ENCODE data around the gene BACE2. TPM values are rescaled to one million over a fixed set of nuclear protein-coding genes. Genes with fewer than 3 reads are reported as not detected.

BACE2 gene
- total RNA-seq, 2 experiments from 2014 or later = not detected

DNA sequence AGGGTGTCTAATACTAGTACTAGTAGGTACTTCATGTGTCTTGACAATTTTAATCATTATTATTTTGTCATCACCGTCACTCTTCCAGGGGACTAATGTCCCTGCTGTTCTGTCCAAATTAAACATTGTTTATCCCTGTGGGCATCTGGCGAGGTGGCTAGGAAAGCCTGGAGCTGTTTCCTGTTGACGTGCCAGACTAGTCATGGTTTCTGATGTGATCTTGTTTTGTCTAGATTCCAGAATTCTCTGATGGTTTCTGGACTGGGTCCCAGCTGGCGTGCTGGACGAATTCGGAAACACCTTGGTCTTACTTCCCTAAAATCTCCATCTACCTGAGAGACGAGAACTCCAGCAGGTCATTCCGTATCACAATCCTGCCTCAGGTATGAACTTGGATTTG is 82.6 kb downstream of the BACE2 start:
- no peaks in the 10 kb centered on the region for H3K4me1 ChIP-seq (ENCODE audit: insufficient read depth, low read length, poor library complexity, severe bottlenecking)
- no peak overlapping the region for H2AFZ ChIP-seq (ENCODE audit: low read length)
- H3K27ac ChIP-seq (ENCODE audit: low read depth, low read length, poor library complexity, severe bottlenecking) = no peak overlapping the region
- H3K9me2 ChIP-seq (ENCODE audit: insufficient read depth, low read length) = no peaks in the 10 kb centered on the region
- POLR2A ChIA-PET = no interaction called here
- no peak for TF ChIP-seq EZH2phosphoT487 (IDR thresholded peaks at IDR 0.05; ENCODE audit: borderline replicate concordance, low read depth, low read length)
- TF ChIP-seq, protein P1, sequence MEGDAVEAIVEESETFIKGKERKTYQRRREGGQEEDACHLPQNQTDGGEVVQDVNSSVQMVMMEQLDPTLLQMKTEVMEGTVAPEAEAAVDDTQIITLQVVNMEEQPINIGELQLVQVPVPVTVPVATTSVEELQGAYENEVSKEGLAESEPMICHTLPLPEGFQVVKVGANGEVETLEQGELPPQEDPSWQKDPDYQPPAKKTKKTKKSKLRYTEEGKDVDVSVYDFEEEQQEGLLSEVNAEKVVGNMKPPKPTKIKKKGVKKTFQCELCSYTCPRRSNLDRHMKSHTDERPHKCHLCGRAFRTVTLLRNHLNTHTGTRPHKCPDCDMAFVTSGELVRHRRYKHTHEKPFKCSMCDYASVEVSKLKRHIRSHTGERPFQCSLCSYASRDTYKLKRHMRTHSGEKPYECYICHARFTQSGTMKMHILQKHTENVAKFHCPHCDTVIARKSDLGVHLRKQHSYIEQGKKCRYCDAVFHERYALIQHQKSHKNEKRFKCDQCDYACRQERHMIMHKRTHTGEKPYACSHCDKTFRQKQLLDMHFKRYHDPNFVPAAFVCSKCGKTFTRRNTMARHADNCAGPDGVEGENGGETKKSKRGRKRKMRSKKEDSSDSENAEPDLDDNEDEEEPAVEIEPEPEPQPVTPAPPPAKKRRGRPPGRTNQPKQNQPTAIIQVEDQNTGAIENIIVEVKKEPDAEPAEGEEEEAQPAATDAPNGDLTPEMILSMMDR (conservative IDR thresholded peaks at IDR 0.05; ENCODE audit: low read length) = no peak
- CTCF ChIA-PET (ENCODE audit: unreplicated experiment) = no interaction called here
- H3K4me3 ChIP-seq (ENCODE audit: low read depth, low read length, poor library complexity, severe bottlenecking) = no peak overlapping the region
- no TSS peak for BruUV-seq (replicated peaks)
- H3K4me2 ChIP-seq (ENCODE audit: low read length) = no peak overlapping the region
- intact Hi-C loops (cut with micrococcal nuclease; ENCODE audit: unreplicated experiment) = no loop called here
- no peaks in the 10 kb centered on the region for H4K20me1 ChIP-seq (ENCODE audit: insufficient read depth, low read length)
- H3K79me2 ChIP-seq (ENCODE audit: insufficient read depth, low read depth, low read length) = no peaks in the 10 kb centered on the region
- no peak for DNase-seq (ENCODE audit: low spot score)
- no peaks in the 10 kb centered on the region for H3K9me3 ChIP-seq (ENCODE audit: low read length)
- no peaks in the 10 kb centered on the region for H3K36me3 ChIP-seq (ENCODE audit: insufficient read depth, low read length)

DNA sequence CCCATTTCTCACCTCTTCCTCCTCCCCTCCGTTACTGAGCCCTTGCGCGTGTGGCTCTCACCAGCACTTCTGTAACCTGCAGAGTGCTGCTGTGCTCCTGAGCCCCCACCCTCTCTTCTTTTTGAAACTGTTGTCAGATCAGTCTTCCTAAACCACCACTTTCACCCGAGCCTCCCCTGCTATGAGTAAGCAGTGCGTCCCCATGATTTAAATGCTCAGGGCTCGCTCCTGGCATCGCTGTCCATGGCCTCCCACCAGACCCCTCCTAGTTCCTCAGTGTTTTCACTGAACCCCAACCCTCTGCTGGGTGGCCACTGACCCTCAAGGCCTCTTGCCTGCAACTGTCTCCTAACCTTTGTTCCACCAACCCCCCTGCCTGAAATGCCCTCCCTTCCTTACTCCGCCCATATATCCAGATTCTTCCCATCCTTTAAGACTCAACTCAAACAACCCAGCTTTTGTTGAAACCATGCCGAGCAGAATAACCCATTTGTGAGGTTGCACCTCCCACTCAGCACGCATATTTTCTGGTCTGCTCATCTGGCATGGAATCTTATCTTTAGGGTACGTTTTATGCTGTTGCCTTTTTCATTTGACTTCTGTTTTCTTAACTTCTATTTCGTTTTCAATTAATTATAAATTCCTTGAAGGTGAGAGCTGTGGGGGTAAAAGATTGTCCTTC is 84.1 kb downstream of the BACE2 start:
- Histone ChIP-seq H3K9me3 (ENCODE audit: low read length) (no peaks in the 10 kb centered on the region), H3K4me2 (ENCODE audit: low read length) (no peak overlapping the region), H3K36me3 (ENCODE audit: insufficient read depth, low read length) (no peaks in the 10 kb centered on the region), H2AFZ (ENCODE audit: low read length) (no peak overlapping the region), H4K20me1 (ENCODE audit: insufficient read depth, low read length) (no peaks in the 10 kb centered on the region), H3K27ac (ENCODE audit: low read depth, low read length, poor library complexity, severe bottlenecking) (no peak overlapping the region), H3K79me2 (ENCODE audit: insufficient read depth, low read depth, low read length) (no peaks in the 10 kb centered on the region), H3K4me1 (ENCODE audit: insufficient read depth, low read length, poor library complexity, severe bottlenecking) (no peaks in the 10 kb centered on the region), H3K9me2 (ENCODE audit: insufficient read depth, low read length) (no peaks in the 10 kb centered on the region), H3K4me3 (ENCODE audit: low read depth, low read length, poor library complexity, severe bottlenecking) (no peak overlapping the region)
- no peak for DNase-seq (ENCODE audit: low spot score)
- intact Hi-C loops (cut with micrococcal nuclease; ENCODE audit: unreplicated experiment) = no loop called here
- ChIA-PET CTCF (ENCODE audit: unreplicated experiment) (no interaction called here), POLR2A (interaction anchor here (0.9 kb wide), 1 partner anchor 11 kb away, joined by 3 read pairs; no protein-coding TSS in a partner anchor)
- TF ChIP-seq EZH2phosphoT487 (IDR thresholded peaks at IDR 0.05; ENCODE audit: borderline replicate concordance, low read depth, low read length) = no peak
- TF ChIP-seq, protein P1 (conservative IDR thresholded peaks at IDR 0.05; ENCODE audit: low read length) = no peak
- no TSS peak for BruUV-seq (replicated peaks)

DNA sequence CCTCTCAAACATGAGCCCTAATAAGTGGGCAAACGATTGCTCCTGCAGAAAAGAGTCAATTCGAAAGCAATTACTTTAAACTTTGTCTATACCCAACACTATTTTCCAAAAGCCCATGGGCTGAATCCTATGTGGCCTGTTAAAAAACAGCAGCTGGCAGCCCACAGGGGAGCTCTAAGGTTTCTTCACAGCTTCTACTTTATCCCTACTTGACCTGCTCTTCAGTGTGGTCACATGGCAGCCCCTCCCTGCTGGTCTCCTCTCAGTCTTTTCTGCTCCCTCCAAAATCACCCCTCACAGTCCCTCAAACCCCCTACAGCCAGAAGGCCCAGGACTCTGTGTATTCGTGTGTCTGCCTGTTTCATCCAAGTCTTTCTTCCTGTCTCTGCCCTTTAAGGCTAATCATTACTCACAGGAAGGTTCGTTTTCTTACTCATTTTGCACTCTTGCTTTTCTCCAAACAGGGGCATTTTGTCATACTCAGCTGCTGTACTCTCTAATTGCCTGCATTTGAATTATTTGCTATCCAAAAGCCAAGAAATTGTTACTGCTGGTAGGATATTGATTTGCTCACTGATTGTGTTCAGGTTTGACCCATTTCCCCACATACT is 86.2 kb downstream of the BACE2 start:
- no peak for DNase-seq (ENCODE audit: low spot score)
- Histone ChIP-seq H2AFZ (ENCODE audit: low read length) (no peak overlapping the region), H3K4me3 (ENCODE audit: low read depth, low read length, poor library complexity, severe bottlenecking) (no peak overlapping the region), H3K36me3 (ENCODE audit: insufficient read depth, low read length) (no peaks in the 10 kb centered on the region), H3K4me2 (ENCODE audit: low read length) (no peak overlapping the region), H3K9me2 (ENCODE audit: insufficient read depth, low read length) (no peaks in the 10 kb centered on the region), H3K79me2 (ENCODE audit: insufficient read depth, low read depth, low read length) (no peaks in the 10 kb centered on the region), H4K20me1 (ENCODE audit: insufficient read depth, low read length) (no peaks in the 10 kb centered on the region), H3K4me1 (ENCODE audit: insufficient read depth, low read length, poor library complexity, severe bottlenecking) (no peaks in the 10 kb centered on the region), H3K27ac (ENCODE audit: low read depth, low read length, poor library complexity, severe bottlenecking) (no peak overlapping the region), H3K9me3 (ENCODE audit: low read length) (no peaks in the 10 kb centered on the region)
- POLR2A ChIA-PET = no interaction called here
- TF ChIP-seq, protein P1 (conservative IDR thresholded peaks at IDR 0.05; ENCODE audit: low read length) = no peak
- TF ChIP-seq EZH2phosphoT487 (IDR thresholded peaks at IDR 0.05; ENCODE audit: borderline replicate concordance, low read depth, low read length) = no peak
- no TSS peak for BruUV-seq (replicated peaks)
- intact Hi-C loops (cut with micrococcal nuclease; ENCODE audit: unreplicated experiment) = no loop called here
- CTCF ChIA-PET (ENCODE audit: unreplicated experiment) = no interaction called here

Measured in OCI-LY7 (cell line).